HepG2 (cell line): ENCODE results near the gene PCDHGA9. TPM values are rescaled to one million over a fixed set of nuclear protein-coding genes. Genes with fewer than 3 reads are reported as not detected.

Experiments used
- ATAC-seq: fragments of 200-7000 bp; cut with Tn5 transposase; 3 replicates; pipeline ENCODE4 v1.9.1; 2020; ENCODE audit warnings: mild to moderate bottlenecking, moderate library complexity
- BruUV-seq: library from RNA; stranded (reverse); fragments of 400-500 nt; replicated peaks from 2 replicates; lab custom pipeline; 2021; lab: Mats Ljungman, UMichigan
- CTCF ChIA-PET: fragments of 300-600 bp; formaldehyde crosslinking; extraction: SDS; loops from one replicate; lab custom pipeline; 2021; ENCODE audit warnings: low total read pairs, inconsistent platforms, low intra/inter-chr PET ratio; lab: Yijun Ruan, JAX
- POLR2A ChIA-PET: fragments of 350-600 bp; sonication (Branson Sonifier 250); formaldehyde crosslinking; loops from one replicate; lab custom pipeline; 2020; ENCODE audit warnings: antibody characterized with exemption, inconsistent platforms; lab: Yijun Ruan, JAX
- DNase-seq: peaks from one replicate; pipeline ENCODE4 v3.0.0-alpha.2; 2015; ENCODE audit warnings: low spot score
- FAIRE-seq: peaks from 3 replicates; lab custom pipeline; 2011; peaks lifted over from hg19 to GRCh38; lab: Jason Lieb, UNC
- H2AFZ ChIP-seq: one replicate; pipeline ENCODE4 v1.6.1; 2011; ENCODE audit warnings: low read length, inconsistent platforms
- H3K27ac ChIP-seq: fragments of 300-600 bp; 3 replicates; pipeline ENCODE4 v1.8.0; 2011; ENCODE audit warnings: mixed run types, mild to moderate bottlenecking, mixed read lengths, low read length, inconsistent platforms; ENCODE audit not compliant: insufficient read depth; ENCODE audit errors: extremely low read length
- H3K27me3 ChIP-seq, 2 experiments: fragments of 200-600 bp in 1 of 2; 2 replicates in 1 of 2; 3 replicates in 1 of 2; pipeline versions ENCODE4 v1.6.0 to v1.8.0; 2011; ENCODE audit warnings: low read length in 2 of 2, mild to moderate bottlenecking in 2 of 2, moderate library complexity in 2 of 2, inconsistent platforms in 1 of 2; ENCODE audit not compliant: insufficient read depth in 2 of 2, control insufficient read depth in 1 of 2
- H3K36me3 ChIP-seq, 2 experiments: fragments of 200-600 bp in 1 of 2; replicated peaks in 1 of 2; 2 replicates in 1 of 2; 3 replicates in 1 of 2; pipeline versions ENCODE4 v1.5.1 to v1.8.0; 2011; ENCODE audit warnings: low read length in 2 of 2, inconsistent platforms in 1 of 2; ENCODE audit not compliant: insufficient read depth in 2 of 2, control insufficient read depth in 1 of 2
- H3K4me1 ChIP-seq: 2 replicates; pipeline ENCODE4 v1.5.1; 2012; ENCODE audit warnings: low read length, inconsistent platforms; ENCODE audit not compliant: insufficient read depth
- H3K4me2 ChIP-seq: 2 replicates; pipeline ENCODE4 v1.6.0; 2011; ENCODE audit warnings: low read depth, low read length, inconsistent platforms
- H3K4me3 ChIP-seq, 3 experiments: fragments of 200-600 bp in 1 of 3; sonication (generic), shearing (Covaris generic) in 1 of 3; replicated peaks in 1 of 3; 2 replicates each; pipeline ENCODE4 v1.5.1; 2011 to 2016; ENCODE audit warnings: low read length in 3 of 3, inconsistent platforms in 2 of 3, low read depth in 2 of 3, mild to moderate bottlenecking in 2 of 3, control low read depth in 1 of 3, mixed read lengths in 1 of 3; ENCODE audit not compliant: insufficient read depth in 1 of 3
- H3K79me2 ChIP-seq: one replicate; pipeline ENCODE4 v1.6.1; 2011; ENCODE audit warnings: low read length, inconsistent platforms; ENCODE audit not compliant: insufficient read depth
- H3K9ac ChIP-seq: 2 replicates; pipeline ENCODE4 v1.6.0; 2011; ENCODE audit warnings: mild to moderate bottlenecking, low read depth, low read length, inconsistent platforms; ENCODE audit not compliant: insufficient read depth
- H3K9me3 ChIP-seq: 2 replicates; pipeline ENCODE4 v1.5.1; 2012; ENCODE audit warnings: mild to moderate bottlenecking, low read length
- H4K20me1 ChIP-seq: 2 replicates; pipeline ENCODE4 v1.6.0; 2011; ENCODE audit warnings: inconsistent platforms, mild to moderate bottlenecking, low read length, moderate library complexity; ENCODE audit not compliant: insufficient read depth
- CAMTA2 ChIP-seq: sonication (generic); formaldehyde crosslinking; IDR thresholded peaks from 2 replicates; pipeline ENCODE4 v1.4.0; 2020; ENCODE audit warnings: mild to moderate bottlenecking, missing genetic modification reagents, borderline replicate concordance
- CHD4 ChIP-seq: fragments of 200-600 bp; sonication (generic); IDR thresholded peaks from 2 replicates; pipeline ENCODE4 v1.7.0; 2017; ENCODE audit warnings: mild to moderate bottlenecking, low read length, borderline replicate concordance
- ELF4 ChIP-seq: sonication (generic); formaldehyde crosslinking; IDR thresholded peaks from 2 replicates; pipeline ENCODE4 v1.5.0; 2020; ENCODE audit warnings: missing genetic modification reagents, mild to moderate bottlenecking, moderate library complexity, borderline replicate concordance
- GATAD1 ChIP-seq: IDR thresholded peaks from 2 replicates; pipeline ENCODE4 v1.6.1; 2016; ENCODE audit warnings: missing genetic modification reagents, missing compliant biosample characterization
- HES4 ChIP-seq: sonication (generic); formaldehyde crosslinking; IDR thresholded peaks from 2 replicates; pipeline ENCODE4 v1.9.0; 2021; ENCODE audit warnings: mild to moderate bottlenecking, missing genetic modification reagents, borderline replicate concordance
- HNF4A ChIP-seq: sonication (generic); formaldehyde crosslinking; IDR thresholded peaks from 2 replicates; pipeline ENCODE4 v1.4.0; 2020; ENCODE audit warnings: missing genetic modification reagents
- ISL2 ChIP-seq: sonication (generic); formaldehyde crosslinking; IDR thresholded peaks from 2 replicates; pipeline ENCODE4 v1.5.0; 2020; ENCODE audit warnings: missing genetic modification reagents
- MTF2 ChIP-seq: sonication (generic); formaldehyde crosslinking; IDR thresholded peaks from 2 replicates; pipeline ENCODE4 v1.5.0; 2020; ENCODE audit warnings: missing genetic modification reagents, borderline replicate concordance
- NFE2L1 ChIP-seq: sonication (generic); formaldehyde crosslinking; IDR thresholded peaks from 2 replicates; pipeline ENCODE4 v1.4.0; 2020; ENCODE audit warnings: missing genetic modification reagents, mild to moderate bottlenecking, borderline replicate concordance
- SRY ChIP-seq: sonication (generic); formaldehyde crosslinking; IDR thresholded peaks from 2 replicates; pipeline ENCODE4 v1.8.0; 2022; ENCODE audit warnings: mild to moderate bottlenecking, missing genetic modification reagents
- SSRP1 ChIP-seq: IDR thresholded peaks from 2 replicates; pipeline ENCODE4 v1.6.1; 2016; ENCODE audit warnings: control low read depth
- ZBTB8A ChIP-seq: sonication (generic); formaldehyde crosslinking; IDR thresholded peaks from 2 replicates; pipeline ENCODE4 v1.4.0; 2020; ENCODE audit warnings: mild to moderate bottlenecking, low read depth, missing genetic modification reagents, borderline replicate concordance
- ZNF431 ChIP-seq: sonication (generic); formaldehyde crosslinking; IDR thresholded peaks from 2 replicates; pipeline ENCODE4 v1.9.0; 2022; ENCODE audit warnings: missing genetic modification reagents, low read depth, mild to moderate bottlenecking, borderline replicate concordance
- ZNF737 ChIP-seq: sonication (generic); formaldehyde crosslinking; IDR thresholded peaks from 2 replicates; pipeline ENCODE4 v1.5.0; 2020; ENCODE audit warnings: missing genetic modification reagents, mild to moderate bottlenecking, borderline replicate concordance
- ZSCAN29 ChIP-seq: sonication (generic); formaldehyde crosslinking; conservative IDR thresholded peaks from 2 replicates; pipeline ENCODE4 v1.4.0; 2020; ENCODE audit warnings: mild to moderate bottlenecking, missing genetic modification reagents
- WGBS: methylation state at CpG from one replicate; pipeline ENCODE4 v1.1.6; 2017; ENCODE audit warnings: low lambda C conversion rate; 5-methylcytosine and 5-hydroxymethylcytosine counted together
- in situ Hi-C: cut with HindIII; loops from 2 replicates; pipeline ENCODE4 v1.10.0; 2017; ENCODE audit warnings: low pct_unique_long_range_greater_than_20kb; ENCODE audit not compliant: extremely low pct_ligation_motif_present
- intact Hi-C: fragments of 100-400 bp; cut with micrococcal nuclease; formaldehyde crosslinking; loops from one replicate; pipeline ENCODE4 v1.10.0; 2022; ENCODE audit not compliant: unreplicated experiment
- polyA plus RNA-seq, 8 experiments: library from polyadenylated mRNA; depleted of rRNA in 3 of 8; stranded (reverse) in 7 of 8; unstranded in 1 of 8; fragments of >200 nt; fragmentation: Illumina TruSeq in 4 of 8; extraction: Trizol in 4 of 8; gene quantifications; 2 replicates each; pipeline versions ENCODE4 v1.2.1 to v1.2.3, GENCODE V29; 2011 to 2016; ENCODE audit warnings: low read depth in 4 of 8, missing spikeins in 1 of 8, mixed read lengths in 1 of 8; ENCODE audit not compliant: insufficient read depth in 1 of 8
- total RNA-seq, 5 experiments: library from RNA; depleted of rRNA; stranded (reverse); fragments of >200 nt; fragmentation: Illumina TruSeq; extraction: Trizol; gene quantifications; 2 replicates each; pipeline ENCODE4 v1.2.3, GENCODE V29; 2016; ENCODE audit warnings: low read depth in 1 of 5
- TF ChIP-seq, protein P1 (sequence below): IDR thresholded peaks from 2 replicates; pipeline ENCODE4 v1.6.1; 2016; ENCODE audit warnings: missing genetic modification reagents, missing compliant biosample characterization
- TF ChIP-seq, protein P2 (sequence below): sonication (generic); formaldehyde crosslinking; IDR thresholded peaks from 2 replicates; pipeline ENCODE4 v1.4.0; 2020; ENCODE audit warnings: missing genetic modification reagents
- TF ChIP-seq, protein P3 (sequence below): sonication (generic); formaldehyde crosslinking; IDR thresholded peaks from 2 replicates; pipeline ENCODE4 v1.5.0; 2020; ENCODE audit warnings: missing genetic modification reagents, mild to moderate bottlenecking, borderline replicate concordance
- TF ChIP-seq, protein P4 (sequence below): sonication (generic); formaldehyde crosslinking; IDR thresholded peaks from 2 replicates; pipeline ENCODE4 v1.8.0; 2022; ENCODE audit warnings: mild to moderate bottlenecking, missing genetic modification reagents, moderate library complexity

The PCDHGA9 gene
- total and polyA plus RNA-seq, 2 of the 13 experiments (the other 11 are each of a cell fraction or from before 2014, with no cell fraction given): 0.09 to 0.38 TPM

DNA sequence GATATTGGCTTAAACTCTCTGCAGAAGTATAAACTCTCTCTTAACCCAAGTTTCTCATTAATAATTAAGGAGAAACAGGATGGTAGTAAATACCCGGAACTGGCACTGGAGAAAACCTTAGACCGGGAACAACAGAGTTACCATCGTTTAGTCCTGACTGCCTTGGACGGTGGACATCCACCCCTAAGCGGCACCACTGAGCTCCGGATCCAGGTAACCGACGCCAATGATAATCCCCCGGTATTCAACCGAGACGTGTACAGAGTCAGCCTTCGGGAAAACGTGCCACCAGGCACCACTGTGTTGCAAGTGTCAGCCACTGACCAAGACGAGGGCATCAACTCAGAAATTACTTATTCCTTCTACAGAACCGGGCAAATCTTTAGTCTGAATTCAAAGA, 4.0 kb upstream of the PCDHGA9 start:
- Histone ChIP-seq H3K79me2 (no peaks in the 10 kb centered on the region), H3K4me1 (no peaks in the 10 kb centered on the region), H2AFZ (no peak overlapping the region), H3K27ac (no peak overlapping the region), H3K9me3 (peaks cover 34% of the 10 kb centered on the region), H3K36me3 (no peaks in the 10 kb centered on the region), H3K4me3 (no peak overlapping the region), H3K9ac (no peak overlapping the region), H4K20me1 (no peaks in the 10 kb centered on the region), H3K4me2 (no peak overlapping the region), H3K27me3 (no peaks in the 10 kb centered on the region)
- TF ChIP-seq ZNF431 (CRISPR knock-in tag) (no peak), HES4 (CRISPR knock-in tag) (no peak), ZSCAN29 (no peak), ISL2 (no peak), ZNF737 (CRISPR knock-in tag) (no peak), ELF4 (no peak), SSRP1 (CRISPR knock-in tag) (no peak), NFE2L1 (CRISPR knock-in tag) (no peak), HNF4A (CRISPR knock-in tag) (no peak), ZBTB8A (CRISPR knock-in tag) (no peak), MTF2 (CRISPR knock-in tag) (no peak), CHD4 (no peak), GATAD1 (CRISPR knock-in tag) (no peak), CAMTA2 (CRISPR knock-in tag) (no peak), SRY (CRISPR knock-in tag) (no peak)
- TF ChIP-seq, protein P1, sequence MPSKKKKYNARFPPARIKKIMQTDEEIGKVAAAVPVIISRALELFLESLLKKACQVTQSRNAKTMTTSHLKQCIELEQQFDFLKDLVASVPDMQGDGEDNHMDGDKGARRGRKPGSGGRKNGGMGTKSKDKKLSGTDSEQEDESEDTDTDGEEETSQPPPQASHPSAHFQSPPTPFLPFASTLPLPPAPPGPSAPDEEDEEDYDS (CRISPR knock-in tag): no peak
- TF ChIP-seq, protein P2, sequence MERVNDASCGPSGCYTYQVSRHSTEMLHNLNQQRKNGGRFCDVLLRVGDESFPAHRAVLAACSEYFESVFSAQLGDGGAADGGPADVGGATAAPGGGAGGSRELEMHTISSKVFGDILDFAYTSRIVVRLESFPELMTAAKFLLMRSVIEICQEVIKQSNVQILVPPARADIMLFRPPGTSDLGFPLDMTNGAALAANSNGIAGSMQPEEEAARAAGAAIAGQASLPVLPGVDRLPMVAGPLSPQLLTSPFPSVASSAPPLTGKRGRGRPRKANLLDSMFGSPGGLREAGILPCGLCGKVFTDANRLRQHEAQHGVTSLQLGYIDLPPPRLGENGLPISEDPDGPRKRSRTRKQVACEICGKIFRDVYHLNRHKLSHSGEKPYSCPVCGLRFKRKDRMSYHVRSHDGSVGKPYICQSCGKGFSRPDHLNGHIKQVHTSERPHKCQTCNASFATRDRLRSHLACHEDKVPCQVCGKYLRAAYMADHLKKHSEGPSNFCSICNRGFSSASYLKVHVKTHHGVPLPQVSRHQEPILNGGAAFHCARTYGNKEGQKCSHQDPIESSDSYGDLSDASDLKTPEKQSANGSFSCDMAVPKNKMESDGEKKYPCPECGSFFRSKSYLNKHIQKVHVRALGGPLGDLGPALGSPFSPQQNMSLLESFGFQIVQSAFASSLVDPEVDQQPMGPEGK: no peak
- TF ChIP-seq, protein P3, sequence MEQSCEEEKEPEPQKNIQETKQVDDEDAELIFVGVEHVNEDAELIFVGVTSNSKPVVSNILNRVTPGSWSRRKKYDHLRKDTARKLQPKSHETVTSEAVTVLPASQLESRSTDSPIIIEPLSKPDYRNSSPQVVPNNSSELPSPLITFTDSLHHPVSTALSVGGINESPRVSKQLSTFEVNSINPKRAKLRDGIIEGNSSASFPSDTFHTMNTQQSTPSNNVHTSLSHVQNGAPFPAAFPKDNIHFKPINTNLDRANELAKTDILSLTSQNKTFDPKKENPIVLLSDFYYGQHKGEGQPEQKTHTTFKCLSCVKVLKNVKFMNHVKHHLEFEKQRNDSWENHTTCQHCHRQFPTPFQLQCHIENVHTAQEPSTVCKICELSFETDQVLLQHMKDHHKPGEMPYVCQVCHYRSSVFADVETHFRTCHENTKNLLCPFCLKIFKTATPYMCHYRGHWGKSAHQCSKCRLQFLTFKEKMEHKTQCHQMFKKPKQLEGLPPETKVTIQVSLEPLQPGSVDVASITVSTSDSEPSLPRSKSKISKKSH (CRISPR knock-in tag): no peak
- TF ChIP-seq, protein P4, sequence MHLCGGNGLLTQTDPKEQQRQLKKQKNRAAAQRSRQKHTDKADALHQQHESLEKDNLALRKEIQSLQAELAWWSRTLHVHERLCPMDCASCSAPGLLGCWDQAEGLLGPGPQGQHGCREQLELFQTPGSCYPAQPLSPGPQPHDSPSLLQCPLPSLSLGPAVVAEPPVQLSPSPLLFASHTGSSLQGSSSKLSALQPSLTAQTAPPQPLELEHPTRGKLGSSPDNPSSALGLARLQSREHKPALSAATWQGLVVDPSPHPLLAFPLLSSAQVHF: no peak
- no peak for DNase-seq
- ChIA-PET CTCF (no interaction called here), POLR2A (no interaction called here)
- no TSS peak for BruUV-seq
- ATAC-seq: no peak
- in situ Hi-C loops: no loop called here
- no peak for FAIRE-seq
- 79% methylated on average over 10 of the region's 15 CpGs for WGBS
- intact Hi-C loops: no loop called here
